HG03575 (cell line): ENCODE results near the gene SETD3.

Experiments used
- ATAC-seq: cut with Tn5 transposase; IDR thresholded peaks from one replicate; pipeline ENCODE4 v1.9.1; 2021; ENCODE audit not compliant: unreplicated experiment, insufficient number of reproducible peaks, low FRiP score; ENCODE audit errors: extremely low read depth

The SETD3 gene

GRCh38 chr14:99410019-99410418 lies 70.6 kb downstream of the SETD3 start:
- ATAC-seq, result no peak

GRCh38 chr14:99408971-99409289 lies 71.7 kb downstream of the SETD3 start:
- ATAC-seq, result no peak

- no peak for ATAC-seq
These were observed 72.2 kb downstream of the SETD3 start for GRCh38 chr14:99408286-99408970.

GRCh38 chr14:99407416-99407815 lies 73.2 kb downstream of the SETD3 start:
- no peak for ATAC-seq

- no peak for ATAC-seq
These were observed 77.7 kb downstream of the SETD3 start for GRCh38 chr14:99402950-99403349.

- no peak for ATAC-seq
These were observed 78.4 kb downstream of the SETD3 start for GRCh38 chr14:99402285-99402648.

GRCh38 chr14:99401621-99402284 lies 78.9 kb downstream of the SETD3 start:
- no peak for ATAC-seq

GRCh38 chr14:99401211-99401610 lies 79.4 kb downstream of the SETD3 start:
- ATAC-seq, result no peak

- no peak for ATAC-seq
These were observed 83.0 kb downstream of the SETD3 start for GRCh38 chr14:99397698-99398097.

- no peak for ATAC-seq
These were observed 84.6 kb downstream of the SETD3 start for GRCh38 chr14:99395909-99396530.

- ATAC-seq, result no peak
These were observed 86.0 kb downstream of the SETD3 start for GRCh38 chr14:99394602-99395156.

GRCh38 chr14:99393059-99393655 lies 87.5 kb downstream of the SETD3 start:
- no peak for ATAC-seq

GRCh38 chr14:99391671-99392070 lies 89.0 kb downstream of the SETD3 start:
- no peak for ATAC-seq

- no peak for ATAC-seq
These were observed 91.4 kb downstream of the SETD3 start for GRCh38 chr14:99389174-99389826.

GRCh38 chr14:99388286-99388685 lies 92.4 kb downstream of the SETD3 start:
- no peak for ATAC-seq

- no peak for ATAC-seq
These were observed 92.8 kb downstream of the SETD3 start for GRCh38 chr14:99387880-99388279.

- ATAC-seq, result no peak
These were observed 95.9 kb downstream of the SETD3 start for GRCh38 chr14:99384450-99385417.
